ENCODE data around the gene FBXL13.
"Not testable (repeated sequence)": the region's sequence is repeated elsewhere in the genome, so short reads cannot be mapped to it uniquely, and the experiment has no call there.

Gene FBXL13

GRCh38 chr7:102927312-102927933, 147.2 kb downstream of the FBXL13 start:
- no peak for DNase-seq

- DNase-seq: no peak
These were observed 147.8 kb downstream of the FBXL13 start for GRCh38 chr7:102926783-102927140.

GRCh38 chr7:102925976-102926782, 148.4 kb downstream of the FBXL13 start:
- no peak for DNase-seq

- DNase-seq: no peak
These were observed 155.8 kb downstream of the FBXL13 start for GRCh38 chr7:102918845-102919244.

- no peak for DNase-seq
These were observed 156.9 kb downstream of the FBXL13 start for GRCh38 chr7:102917436-102918353.

- no peak for DNase-seq
These were observed 157.7 kb downstream of the FBXL13 start for GRCh38 chr7:102916881-102917280.

- no peak for DNase-seq
These were observed 158.2 kb downstream of the FBXL13 start for GRCh38 chr7:102916426-102916825.

GRCh38 chr7:102914585-102914984, 160.0 kb downstream of the FBXL13 start:
- DNase-seq: no peak

- no peak for DNase-seq
These were observed 160.8 kb downstream of the FBXL13 start for GRCh38 chr7:102913826-102914225.

GRCh38 chr7:102912742-102913141, 161.9 kb downstream of the FBXL13 start, which contains the start of gene LRRC17:
Gene LRRC17 (plus strand): TSS chr7:102913000. CDS start chr7:102933914, 20,914 bp downstream.
- no peak for DNase-seq

GRCh38 chr7:102908676-102909075, 165.9 kb downstream of the FBXL13 start:
- DNase-seq: no peak

GRCh38 chr7:102903576-102903975, 171.0 kb downstream of the FBXL13 start:
- DNase-seq: not testable (repeated sequence)

- not testable (repeated sequence) for DNase-seq
These were observed 172.5 kb downstream of the FBXL13 start for GRCh38 chr7:102902052-102902451.

- no peak for DNase-seq
These were observed 176.1 kb downstream of the FBXL13 start for GRCh38 chr7:102898532-102898859.

GRCh38 chr7:102897856-102898531, 176.6 kb downstream of the FBXL13 start:
- DNase-seq: no peak

GRCh38 chr7:102897211-102897631, 177.4 kb downstream of the FBXL13 start:
- DNase-seq: no peak

- DNase-seq: no peak
These were observed 178.0 kb downstream of the FBXL13 start for GRCh38 chr7:102896585-102896984.

GRCh38 chr7:102895602-102896001, 179.0 kb downstream of the FBXL13 start:
- no peak for DNase-seq

- DNase-seq: no peak
These were observed 181.8 kb downstream of the FBXL13 start for GRCh38 chr7:102892631-102893278.

GRCh38 chr7:102891693-102892261, 182.8 kb downstream of the FBXL13 start:
- DNase-seq: no peak

- no peak for DNase-seq
These were observed 183.5 kb downstream of the FBXL13 start for GRCh38 chr7:102890971-102891692.

Data from islet precursor cell (in vitro differentiated cells).